ENCODE results near the gene ZNF215.

GRCh38 chr11:6892400-6892799 lies 33.8 kb upstream of the ZNF215 start, which contains the start of gene OR2D2:
- TF ChIP-seq, protein P1, sequence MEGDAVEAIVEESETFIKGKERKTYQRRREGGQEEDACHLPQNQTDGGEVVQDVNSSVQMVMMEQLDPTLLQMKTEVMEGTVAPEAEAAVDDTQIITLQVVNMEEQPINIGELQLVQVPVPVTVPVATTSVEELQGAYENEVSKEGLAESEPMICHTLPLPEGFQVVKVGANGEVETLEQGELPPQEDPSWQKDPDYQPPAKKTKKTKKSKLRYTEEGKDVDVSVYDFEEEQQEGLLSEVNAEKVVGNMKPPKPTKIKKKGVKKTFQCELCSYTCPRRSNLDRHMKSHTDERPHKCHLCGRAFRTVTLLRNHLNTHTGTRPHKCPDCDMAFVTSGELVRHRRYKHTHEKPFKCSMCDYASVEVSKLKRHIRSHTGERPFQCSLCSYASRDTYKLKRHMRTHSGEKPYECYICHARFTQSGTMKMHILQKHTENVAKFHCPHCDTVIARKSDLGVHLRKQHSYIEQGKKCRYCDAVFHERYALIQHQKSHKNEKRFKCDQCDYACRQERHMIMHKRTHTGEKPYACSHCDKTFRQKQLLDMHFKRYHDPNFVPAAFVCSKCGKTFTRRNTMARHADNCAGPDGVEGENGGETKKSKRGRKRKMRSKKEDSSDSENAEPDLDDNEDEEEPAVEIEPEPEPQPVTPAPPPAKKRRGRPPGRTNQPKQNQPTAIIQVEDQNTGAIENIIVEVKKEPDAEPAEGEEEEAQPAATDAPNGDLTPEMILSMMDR (IDR thresholded peaks at IDR 0.05) = no peak
- TF ChIP-seq POLR2A (IDR thresholded peaks at IDR 0.05) = no peak
